C1 segment of cervical spinal cord (tissue), 14 donors: Measurements from ENCODE around the gene ARHGAP26.

ENCODE experiments used
- DNase-seq, 14 donors: peaks; one replicate each; lab custom pipeline; 2025; lab: John Stamatoyannopoulos, UW

The ARHGAP26 gene

GRCh38 chr5:143036146-143036927 lies 266.2 kb downstream of the ARHGAP26 start:
- no peak for DNase-seq

DNA sequence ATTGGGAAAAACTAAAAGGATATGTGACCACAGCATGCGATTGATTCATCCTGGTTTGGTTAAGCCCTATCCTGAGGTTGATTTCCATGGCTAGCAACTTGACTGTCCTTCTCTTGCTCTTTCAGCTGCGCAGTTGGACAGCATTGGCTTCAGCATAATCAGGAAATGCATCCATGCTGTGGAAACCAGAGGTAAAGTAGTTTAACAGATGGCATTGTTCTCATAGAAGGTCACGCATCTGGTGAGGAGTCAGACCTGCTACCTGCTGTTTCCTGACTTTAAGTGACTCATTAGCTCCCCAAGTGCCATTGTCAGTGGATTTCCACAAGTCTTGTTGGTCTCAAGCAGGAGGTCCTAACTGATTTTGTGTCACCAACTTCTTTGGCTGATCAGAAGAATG lies 266.9 kb downstream of the ARHGAP26 start:
- no peak for DNase-seq

DNA sequence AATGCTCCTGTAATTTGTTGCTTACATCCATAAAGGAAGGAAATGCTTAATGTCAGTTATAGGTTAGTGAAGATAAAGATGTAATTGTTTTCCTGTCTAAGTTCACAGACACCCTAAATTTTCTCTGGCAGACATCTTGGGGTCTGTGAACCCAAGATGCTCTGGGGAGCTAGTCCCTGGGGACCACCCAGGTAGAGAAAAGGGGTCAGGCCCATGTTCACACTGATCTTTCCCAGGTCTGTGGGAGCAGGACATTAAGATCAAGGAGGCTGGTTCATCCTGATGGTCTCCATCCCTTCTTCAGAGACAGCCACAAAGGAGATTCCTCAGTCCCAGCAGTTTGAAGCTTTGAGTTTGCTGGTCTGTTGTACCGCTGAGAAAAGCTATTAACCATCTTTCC lies 267.5 kb downstream of the ARHGAP26 start:
- DNase-seq: no peak

DNA sequence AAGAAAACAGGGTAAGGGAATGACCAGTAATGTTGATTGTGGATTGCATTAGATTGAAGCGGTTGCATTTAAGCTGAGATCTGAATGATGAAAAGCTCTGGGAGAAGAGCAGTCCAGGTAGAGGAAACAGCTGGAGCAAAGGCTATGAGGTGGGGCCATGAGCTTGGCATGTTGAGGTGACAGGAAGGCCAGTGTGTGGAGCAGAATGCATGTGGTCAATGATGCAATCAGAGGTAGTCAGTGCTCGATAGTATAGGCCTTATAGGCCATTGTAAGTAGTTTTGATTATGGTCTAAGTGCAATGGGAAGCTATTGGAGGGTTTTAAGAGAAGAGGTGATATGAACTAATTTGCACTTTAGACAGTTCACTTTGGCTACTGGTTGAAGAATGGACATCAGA lies 270.4 kb downstream of the ARHGAP26 start:
- DNase-seq: no peak

GRCh38 chr5:143041461-143041860 lies 271.3 kb downstream of the ARHGAP26 start:
- DNase-seq: no peak

- no peak for DNase-seq
These were observed 272.0 kb downstream of the ARHGAP26 start for GRCh38 chr5:143041972-143042770.

GRCh38 chr5:143044265-143044664 lies 274.1 kb downstream of the ARHGAP26 start:
- DNase-seq: no peak

- DNase-seq: no peak
These were observed 274.9 kb downstream of the ARHGAP26 start for GRCh38 chr5:143045062-143045461.

DNA sequence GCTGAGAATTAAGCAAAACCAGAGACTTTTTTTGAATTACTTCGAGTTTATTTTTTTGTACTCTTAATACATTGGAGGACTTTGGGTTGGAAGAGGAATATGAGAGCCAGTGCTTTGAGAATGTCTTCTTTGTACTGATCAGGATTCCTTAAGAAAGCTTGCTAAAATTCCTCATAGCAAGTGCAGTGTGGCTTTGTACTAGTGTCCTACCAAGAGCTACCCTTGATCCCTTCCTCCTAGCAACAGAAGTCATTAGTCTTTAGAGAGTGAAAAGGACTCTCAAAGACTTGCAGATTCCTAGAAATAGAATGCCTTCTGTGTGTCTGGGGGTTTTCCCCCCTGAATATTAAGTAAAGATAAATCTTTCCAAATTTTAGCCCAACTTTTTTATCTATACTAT lies 276.1 kb downstream of the ARHGAP26 start:
- DNase-seq: no peak

- no peak for DNase-seq
These were observed 276.9 kb downstream of the ARHGAP26 start for GRCh38 chr5:143047091-143047490.

DNA sequence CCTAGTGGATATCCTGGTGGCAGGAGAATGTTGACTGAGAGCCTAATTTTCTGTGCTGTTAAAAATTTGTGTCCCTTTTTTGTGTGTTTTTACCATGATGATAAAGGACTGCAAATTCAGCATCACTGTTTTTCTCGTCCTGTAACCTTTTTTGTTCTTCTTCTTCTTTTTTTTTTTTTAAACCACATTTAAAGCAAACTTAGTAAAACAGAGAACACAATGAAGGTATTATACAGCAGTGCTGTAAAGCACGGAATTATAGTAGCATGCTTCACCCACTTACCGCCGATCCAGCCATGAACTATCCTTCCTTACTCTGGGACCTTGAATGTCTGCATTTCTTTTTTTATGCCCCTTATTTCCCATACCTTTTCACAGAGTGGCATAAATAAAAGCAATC lies 280.0 kb downstream of the ARHGAP26 start:
- DNase-seq: no peak

GRCh38 chr5:143051244-143052058 lies 281.3 kb downstream of the ARHGAP26 start:
- DNase-seq: no peak

- peak in 1 of 14 donors; percentile 76 for DNase-seq
These were observed 282.9 kb downstream of the ARHGAP26 start for GRCh38 chr5:143052967-143053682.

DNA sequence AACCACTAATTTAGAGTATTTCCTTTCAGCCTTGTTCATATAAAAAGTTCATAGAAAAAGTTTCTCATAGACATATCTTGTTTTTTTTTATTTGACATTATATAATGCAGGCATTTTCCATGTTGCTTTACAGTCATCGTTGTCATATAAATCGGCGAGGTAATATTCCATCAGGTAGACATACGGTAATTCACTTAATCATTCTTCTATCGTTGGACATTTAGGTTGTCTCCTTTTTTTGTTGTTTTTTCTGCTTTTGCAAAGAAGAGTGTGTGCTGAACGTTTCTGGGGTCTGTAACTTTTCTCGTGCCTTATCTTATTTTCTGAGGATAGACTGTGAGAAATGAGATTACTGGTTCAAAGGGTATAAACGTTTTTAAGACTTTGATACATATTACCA lies 283.6 kb downstream of the ARHGAP26 start:
- no peak for DNase-seq

DNA sequence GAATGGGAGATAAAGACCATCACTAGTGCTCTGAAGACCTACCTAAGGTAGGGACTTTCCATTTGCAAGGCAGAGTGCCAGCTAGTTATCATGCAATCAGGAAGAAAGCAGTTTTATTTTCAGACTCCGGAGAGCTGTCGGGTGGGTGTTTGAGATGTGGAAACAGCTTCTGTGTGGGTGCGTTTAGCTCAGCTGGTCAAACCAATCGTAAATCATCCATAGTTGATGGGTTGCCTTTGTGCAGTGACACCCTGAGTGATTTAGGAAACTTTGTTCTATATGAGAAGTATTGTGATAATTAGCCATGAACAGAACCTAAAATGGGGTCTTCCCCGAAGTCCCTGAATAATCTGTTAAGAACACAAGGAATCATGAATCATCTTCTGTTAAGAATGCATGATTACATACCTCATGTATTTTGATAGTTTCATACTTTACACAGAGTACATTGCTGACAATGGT lies 284.3 kb downstream of the ARHGAP26 start:
- no peak for DNase-seq

GRCh38 chr5:143055596-143056338 lies 285.6 kb downstream of the ARHGAP26 start:
- no peak for DNase-seq

- DNase-seq: no peak
These were observed 286.1 kb downstream of the ARHGAP26 start for GRCh38 chr5:143056339-143056704.

DNA sequence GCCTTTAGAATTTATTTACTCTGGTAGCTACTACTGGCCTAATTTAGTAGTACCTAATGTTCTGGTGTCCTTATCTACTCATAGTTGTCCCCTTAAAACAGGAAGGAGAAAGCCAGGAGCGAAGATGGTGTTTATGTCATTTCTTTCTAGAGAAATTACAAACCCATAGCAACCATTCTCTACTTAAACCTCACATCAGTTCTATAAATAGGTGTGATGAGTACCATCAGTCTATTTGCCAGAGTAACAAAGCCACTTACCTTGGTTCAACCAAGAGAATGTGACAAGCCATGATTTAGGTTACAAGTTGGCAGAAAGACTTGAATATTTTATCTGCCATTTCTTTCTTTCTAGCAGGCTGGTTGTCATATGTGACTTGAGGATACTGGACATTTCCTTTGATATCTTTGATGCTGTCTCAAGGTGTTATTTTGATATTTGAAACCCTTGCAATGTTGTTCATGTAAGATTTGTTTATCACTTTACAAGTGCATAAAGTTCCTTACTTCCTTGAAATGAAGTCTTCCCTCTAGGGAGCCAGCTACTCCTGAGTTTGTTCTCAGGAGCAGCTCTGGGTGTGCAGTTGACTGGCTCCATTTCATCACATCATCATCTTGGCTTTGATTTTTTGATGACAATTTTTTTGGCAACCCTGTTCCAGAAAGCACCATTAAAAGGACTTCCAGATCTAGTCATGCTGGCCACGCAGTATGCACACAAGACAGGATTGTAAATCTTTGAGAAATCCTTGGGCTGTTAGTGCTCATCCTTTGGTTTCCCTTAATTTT lies 286.8 kb downstream of the ARHGAP26 start:
- DNase-seq: no peak

DNA sequence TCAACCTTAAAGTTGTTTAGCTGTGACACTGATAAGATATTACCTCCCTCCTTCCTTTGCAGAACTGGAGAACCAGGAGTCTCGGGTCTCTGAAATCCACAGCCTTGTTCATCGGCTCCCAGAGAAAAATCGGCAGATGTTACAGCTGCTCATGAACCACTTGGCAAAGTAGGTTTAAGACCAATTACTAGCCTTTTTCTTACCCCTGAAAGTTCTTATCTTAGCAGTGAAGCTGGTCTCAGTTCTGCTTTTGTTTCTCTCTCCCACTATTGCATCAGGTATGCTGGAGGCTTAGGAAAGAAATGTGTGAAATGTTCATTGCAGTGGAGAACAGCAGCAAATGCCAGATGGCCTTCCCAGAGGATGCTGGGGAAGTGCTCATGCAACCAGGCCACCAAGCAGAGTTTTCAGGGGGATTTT lies 287.4 kb downstream of the ARHGAP26 start:
- DNase-seq: no peak

- no peak for DNase-seq
These were observed 289.2 kb downstream of the ARHGAP26 start for GRCh38 chr5:143059355-143059754.
